HG03139 (cell line): Measurements from ENCODE around the gene SDR42E2.
A peak's percentile ranks its signal among the peaks of the same experiment; 100 is the strongest.
"Not testable (repeated sequence)": the region's sequence is repeated elsewhere in the genome, so short reads cannot be mapped to it uniquely, and the experiment has no call there.

Experiments
- ATAC-seq: cut with Tn5 transposase; IDR thresholded peaks from one replicate; pipeline ENCODE4 v1.9.1; 2021; ENCODE audit not compliant: unreplicated experiment

The SDR42E2 gene

GRCh38 chr16:22210285-22210684, 48.0 kb downstream of the SDR42E2 start:
- ATAC-seq = no peak

DNA sequence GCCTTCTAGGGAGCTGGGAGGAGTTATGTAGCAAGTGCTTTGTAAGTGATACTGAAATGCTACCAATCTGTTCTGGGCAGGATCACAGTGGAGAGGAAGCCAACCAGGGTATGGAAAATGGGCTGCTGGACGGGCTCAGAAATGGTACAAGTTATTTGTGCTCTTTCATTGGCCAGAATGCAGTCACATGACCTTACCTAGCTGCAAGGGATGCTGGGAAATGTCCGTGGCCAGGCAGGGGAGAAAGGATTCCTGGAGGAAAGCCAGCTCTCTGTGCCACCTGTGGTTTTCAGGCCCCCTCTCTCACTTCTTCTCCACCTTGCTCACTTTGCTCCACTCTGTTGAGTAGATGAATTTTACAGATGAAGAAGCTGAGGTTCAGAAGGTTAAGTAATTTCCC, 48.5 kb downstream of the SDR42E2 start:
- no peak for ATAC-seq

DNA sequence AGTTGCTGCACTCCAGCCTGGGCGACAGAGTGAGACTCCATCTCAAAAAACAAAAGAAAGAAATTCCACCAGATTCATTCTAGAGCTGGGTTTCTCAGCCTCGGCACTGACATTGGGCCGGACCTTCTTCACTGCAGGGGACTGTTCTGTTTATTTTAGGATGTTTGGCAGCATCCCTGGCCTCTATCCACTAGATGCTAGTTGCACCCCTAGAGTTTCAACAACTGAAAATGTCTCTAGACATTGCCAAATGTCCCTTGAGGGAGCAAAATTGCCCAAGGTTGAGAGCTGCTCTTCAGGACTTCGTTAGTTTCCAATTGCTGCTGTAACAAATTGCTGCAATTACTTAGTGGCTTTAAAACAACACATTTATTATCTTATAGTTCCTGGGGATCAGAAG, 50.9 kb downstream of the SDR42E2 start:
- no peak for ATAC-seq

GRCh38 chr16:22213801-22214200, 51.5 kb downstream of the SDR42E2 start:
- no peak for ATAC-seq

GRCh38 chr16:22214402-22214801, 52.1 kb downstream of the SDR42E2 start:
- ATAC-seq = no peak

GRCh38 chr16:22214889-22215288, 52.6 kb downstream of the SDR42E2 start:
- no peak for ATAC-seq

DNA sequence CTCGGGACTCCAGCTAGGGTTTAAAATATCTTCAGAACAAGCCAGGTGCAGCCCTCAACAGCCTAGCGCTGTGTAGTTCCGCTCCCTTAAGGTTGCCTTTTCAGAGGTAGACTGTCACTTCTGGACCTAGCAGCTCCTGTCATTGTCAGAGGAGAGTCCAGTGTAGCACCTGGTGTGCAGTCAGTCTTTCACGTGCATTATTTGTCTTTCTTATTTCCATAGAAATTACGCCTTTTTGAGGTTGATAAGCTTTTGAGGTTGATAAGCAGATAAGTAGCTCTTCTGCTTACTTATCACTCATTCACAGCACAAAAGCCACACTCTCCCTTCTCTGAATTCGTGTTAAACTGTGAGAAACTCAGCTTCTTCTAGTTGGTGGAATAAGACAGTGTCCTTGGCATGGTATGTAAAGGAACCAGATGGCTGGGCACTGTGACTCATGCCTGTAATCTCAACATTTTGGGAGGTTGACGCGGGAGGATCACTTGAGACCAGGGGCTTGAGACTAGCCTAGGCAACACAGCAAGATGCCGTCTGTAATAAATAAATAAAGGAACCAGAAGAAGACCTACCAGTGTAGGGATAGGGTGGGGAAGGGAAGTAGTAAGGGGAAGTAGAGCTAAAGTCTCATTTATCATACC, 54.0 kb downstream of the SDR42E2 start:
- no peak for ATAC-seq

- not testable (repeated sequence) for ATAC-seq
Measured at GRCh38 chr16:22216832-22217225, 54.5 kb downstream of the SDR42E2 start.

DNA sequence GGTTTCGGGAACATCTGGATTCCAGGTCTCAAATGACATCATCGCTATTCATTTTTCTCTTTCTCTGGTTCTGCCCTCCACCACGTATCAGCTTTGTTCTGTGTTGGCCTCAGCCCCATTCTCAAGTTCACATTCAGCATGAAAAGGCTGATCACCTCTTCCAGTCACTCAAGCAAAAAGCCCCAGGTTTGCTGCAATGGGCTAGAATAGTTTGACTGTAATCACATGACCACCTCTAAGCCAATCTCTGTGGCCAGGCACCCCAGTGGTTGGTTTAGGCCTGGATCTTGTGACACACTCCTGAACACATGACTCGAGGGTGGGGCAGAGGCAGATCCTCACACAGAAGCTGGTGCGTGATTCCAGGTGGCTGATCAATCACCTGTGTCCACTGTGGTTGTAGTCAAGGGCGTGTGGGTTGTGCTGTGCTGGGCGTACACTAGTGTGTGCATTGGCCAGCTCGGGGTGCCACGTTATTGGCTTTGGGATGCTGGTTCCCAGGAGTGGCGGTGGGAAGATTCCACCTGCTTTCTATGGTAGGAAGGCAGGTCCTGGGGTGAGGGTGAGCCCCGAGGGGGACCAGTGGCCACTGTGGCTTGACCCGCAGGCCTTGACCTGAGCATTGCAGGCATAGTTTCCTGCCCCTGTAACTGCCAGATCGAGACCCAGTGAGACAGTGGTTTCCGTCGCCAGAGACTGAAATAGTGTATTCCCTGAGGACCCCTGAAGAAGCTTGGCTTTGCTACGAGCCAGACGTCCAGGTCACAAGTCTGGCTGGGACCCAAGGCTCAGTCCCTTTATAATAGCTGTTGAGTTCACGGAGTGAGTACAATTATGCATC, 55.8 kb downstream of the SDR42E2 start:
- peak; percentile 80 for ATAC-seq

GRCh38 chr16:22219389-22220068, 57.2 kb downstream of the SDR42E2 start:
- no peak for ATAC-seq

DNA sequence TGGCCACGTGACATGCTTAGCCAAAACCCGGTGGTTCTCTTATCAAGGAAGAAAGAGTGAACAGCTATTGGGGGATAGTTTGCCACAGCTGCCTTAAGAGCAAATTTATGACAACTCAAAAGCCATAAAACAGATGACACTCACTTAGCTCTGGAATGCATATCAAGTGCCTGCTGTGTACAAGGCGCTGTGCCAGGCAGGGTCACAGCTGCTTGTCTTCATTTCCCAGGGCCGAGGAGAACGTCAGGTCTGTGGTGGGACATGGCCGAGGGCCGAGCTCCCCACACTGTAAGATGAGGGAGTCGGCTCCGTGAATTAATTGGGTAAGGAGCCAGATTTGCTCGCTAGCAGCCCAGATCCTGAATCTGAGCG, 57.7 kb downstream of the SDR42E2 start:
- no peak for ATAC-seq

- ATAC-seq = no peak
Measured at GRCh38 chr16:22220714-22221113, 58.4 kb downstream of the SDR42E2 start.

DNA sequence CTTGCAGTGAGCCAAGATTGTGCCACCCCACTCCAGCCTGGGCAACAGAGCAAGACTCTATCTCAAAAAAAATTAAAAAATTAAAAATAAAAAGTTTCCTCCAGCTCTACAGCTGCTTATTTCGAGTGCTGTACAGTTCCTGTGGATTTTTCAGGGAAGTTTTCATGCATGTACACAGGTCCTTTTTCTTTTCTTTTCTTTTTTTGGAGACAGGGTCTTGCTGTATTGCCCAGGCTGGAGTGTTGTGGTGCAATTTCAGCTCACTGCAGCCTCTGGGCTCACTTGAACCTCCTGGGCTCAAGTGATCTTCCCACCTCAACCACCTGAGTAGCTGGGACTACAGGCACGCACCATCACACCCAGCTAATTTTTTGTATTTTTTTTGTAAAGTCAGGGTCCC, 59.7 kb downstream of the SDR42E2 start:
- no peak for ATAC-seq

GRCh38 chr16:22222998-22223397, 60.7 kb downstream of the SDR42E2 start:
- no peak for ATAC-seq

GRCh38 chr16:22225060-22225459, 62.8 kb downstream of the SDR42E2 start:
- no peak for ATAC-seq

DNA sequence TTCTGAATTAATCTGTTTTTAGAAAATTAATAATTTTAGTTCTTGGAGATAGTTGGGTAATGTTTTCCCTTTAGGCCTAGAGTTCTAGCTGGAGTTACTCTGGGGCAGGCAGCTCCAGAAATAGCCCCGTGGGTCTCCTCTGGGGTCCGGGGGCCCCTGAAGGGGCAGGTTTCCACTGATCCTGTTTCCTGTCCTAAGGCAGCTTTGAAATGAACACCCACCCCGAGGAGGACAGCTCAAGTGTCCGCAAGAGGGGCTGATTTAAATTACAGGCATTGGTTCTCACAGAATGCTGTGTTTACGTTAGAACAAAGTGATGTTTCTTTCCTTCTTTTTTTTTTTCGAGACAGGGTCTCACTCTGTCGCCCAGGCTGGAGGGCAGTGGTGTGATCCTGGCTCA, 67.6 kb downstream of the SDR42E2 start:
- ATAC-seq = no peak

DNA sequence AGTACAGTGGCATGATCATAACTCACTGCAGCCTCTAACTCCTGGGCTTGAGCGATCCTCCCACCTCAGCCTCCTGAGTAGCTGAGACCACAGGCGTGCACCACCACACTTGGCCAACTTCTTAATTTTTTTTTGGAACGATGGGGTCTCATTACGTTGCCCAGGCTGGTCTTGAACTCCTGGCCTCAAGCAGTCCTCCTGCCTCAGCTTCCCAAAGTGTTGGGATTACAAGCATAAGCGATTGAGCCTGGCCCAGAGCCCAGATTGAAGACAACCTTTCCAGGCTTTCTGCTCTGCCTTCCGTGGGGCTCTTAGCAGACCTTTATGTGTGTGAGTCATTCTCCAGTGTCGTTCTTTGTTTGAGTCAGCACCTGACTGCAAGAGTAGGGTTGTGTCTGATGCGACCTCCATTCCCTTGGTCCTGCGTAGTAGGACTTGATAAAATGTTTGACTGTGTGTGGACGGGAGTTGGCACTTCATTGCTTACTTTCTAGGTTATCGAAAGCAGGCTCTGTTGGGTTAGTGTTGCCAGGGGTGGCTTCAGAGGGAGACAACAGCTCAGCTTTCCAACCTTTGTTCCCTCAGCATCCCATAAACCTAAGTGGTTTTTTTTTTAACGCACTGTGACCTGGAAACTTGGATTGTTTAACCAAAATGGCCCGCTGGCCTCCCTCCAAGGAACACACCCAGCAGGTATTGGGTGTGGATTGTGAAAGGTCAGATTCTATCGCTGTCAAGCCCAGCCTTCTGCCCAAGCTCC, 70.2 kb downstream of the SDR42E2 start:
- ATAC-seq = no peak

- ATAC-seq = no peak
Measured at GRCh38 chr16:22233037-22233372, 70.7 kb downstream of the SDR42E2 start.

DNA sequence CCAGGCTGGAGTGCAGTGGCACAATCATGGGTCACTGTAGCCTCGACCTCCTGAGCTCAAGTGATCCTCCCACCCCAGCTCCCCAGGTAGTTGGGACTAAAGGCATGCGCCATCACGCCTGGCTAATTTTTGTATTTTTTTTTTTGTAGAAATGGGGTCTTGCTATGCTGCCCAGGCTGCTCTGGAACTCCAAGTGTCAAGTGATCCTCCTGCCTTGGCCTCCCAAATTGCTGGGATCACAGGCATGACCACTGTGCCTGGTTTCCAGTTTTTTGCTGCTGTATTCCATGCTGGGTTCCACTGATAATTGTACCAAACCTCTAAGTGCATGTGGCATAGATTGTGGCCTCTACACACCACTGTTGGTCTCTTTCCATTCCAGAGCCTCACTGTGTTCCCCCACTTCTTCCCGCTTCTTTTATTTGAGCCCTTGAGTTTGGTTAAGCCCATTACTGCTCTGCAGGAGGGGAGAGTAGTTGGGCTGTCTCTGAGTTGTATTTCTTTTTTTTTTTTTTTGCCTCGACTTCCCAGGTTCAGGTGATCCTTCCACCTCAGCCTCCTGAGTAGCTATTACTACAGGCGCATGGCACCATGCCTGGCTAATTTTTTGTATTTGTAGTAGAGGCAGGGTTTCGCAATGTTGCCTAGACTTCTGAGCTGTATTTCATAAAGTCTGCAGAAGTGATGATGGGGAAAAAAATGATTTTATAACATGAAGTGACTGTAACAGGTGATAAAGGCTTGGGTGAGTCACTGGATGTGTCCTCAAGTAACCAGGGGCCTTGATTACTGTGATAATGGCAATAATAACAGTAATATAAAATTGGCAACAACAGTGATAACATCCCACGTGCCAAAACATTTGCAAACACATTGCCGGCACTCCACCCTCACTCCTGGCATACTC, 73.8 kb downstream of the SDR42E2 start:
- ATAC-seq = no peak

DNA sequence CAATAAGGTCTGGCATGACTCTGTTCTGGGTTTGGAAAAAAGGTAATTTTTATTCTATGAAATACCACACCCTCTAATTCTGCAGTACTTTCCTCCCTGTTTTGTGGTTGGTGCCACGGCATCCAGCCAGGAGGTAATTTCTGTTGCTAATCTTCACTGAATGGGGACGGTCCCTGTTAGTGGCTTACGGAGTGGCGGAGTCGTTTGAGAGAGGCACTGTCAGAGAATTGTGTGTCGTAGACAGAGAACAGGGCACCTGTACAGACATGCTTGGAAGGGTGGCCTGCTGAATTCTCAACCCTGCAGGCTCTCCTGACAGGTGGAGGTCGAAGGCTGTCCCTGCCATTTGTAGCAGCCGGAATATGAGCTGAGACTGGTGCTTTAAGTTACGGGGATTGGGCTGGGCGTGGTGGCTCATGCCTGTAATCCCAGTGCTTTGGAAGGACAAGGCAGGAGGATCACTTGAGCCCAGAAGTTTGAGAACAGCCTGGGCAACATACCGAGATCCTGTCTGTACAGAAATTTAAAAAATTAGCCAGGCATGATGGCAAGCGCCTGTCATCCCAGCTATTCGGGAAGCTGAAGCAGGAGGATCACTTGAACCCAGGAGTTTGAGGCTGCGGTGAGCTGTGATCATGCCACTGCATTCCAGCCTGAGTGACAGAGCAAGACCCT, 77.0 kb downstream of the SDR42E2 start:
- no peak for ATAC-seq
